ENCODE data around the gene CEP85.

CEP85 gene, protein sequence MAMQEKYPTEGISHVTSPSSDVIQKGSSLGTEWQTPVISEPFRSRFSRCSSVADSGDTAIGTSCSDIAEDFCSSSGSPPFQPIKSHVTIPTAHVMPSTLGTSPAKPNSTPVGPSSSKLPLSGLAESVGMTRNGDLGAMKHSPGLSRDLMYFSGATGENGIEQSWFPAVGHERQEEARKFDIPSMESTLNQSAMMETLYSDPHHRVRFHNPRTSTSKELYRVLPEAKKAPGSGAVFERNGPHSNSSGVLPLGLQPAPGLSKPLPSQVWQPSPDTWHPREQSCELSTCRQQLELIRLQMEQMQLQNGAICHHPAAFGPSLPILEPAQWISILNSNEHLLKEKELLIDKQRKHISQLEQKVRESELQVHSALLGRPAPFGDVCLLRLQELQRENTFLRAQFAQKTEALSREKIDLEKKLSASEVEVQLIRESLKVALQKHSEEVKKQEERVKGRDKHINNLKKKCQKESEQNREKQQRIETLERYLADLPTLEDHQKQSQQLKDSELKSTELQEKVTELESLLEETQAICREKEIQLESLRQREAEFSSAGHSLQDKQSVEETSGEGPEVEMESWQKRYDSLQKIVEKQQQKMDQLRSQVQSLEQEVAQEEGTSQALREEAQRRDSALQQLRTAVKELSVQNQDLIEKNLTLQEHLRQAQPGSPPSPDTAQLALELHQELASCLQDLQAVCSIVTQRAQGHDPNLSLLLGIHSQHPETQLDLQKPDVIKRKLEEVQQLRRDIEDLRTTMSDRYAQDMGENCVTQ

DNA sequence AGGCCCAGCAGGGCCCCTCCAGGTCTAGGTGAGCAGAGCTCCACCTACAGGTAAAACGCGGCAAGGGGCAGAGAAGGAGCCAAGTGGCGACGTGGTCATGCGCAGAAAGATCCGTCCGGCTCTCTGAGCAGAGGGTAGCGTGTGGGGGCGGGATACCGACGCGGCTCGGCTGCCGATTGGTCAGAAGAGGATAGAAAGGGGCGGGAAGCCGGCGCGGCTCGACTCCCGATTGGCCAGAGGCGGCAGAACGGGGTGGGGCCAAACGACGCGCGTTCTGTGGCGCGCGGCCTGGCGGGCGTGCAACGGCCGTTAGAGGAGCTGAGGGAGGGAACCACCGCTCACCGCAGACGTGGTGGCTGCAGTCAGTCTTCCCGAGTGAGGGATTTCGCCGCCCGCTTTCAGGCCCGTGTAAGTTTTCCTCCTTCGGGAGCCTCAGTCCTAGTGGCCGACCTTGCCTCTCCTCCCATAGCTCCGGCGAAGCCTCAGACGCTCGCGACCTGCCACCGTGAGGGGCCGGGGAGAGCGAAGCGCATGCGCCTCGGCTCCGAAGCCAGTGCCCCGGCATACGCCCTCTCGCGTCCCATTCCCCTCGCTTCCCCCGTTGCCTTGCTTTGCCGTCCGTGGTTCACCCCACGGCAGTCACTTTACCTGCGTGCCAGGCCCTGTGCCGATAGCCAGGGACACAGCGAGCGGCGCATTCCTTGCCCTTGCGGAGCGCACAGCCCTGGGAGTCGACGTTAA lies at the start of gene CEP85:
CEP85 (plus strand) TSS at position 298 of the 741 bp plus-strand sequence. CDS start 5,584 bp downstream, outside the sequence.
- DNase-seq, result peak; percentile 97

DNA sequence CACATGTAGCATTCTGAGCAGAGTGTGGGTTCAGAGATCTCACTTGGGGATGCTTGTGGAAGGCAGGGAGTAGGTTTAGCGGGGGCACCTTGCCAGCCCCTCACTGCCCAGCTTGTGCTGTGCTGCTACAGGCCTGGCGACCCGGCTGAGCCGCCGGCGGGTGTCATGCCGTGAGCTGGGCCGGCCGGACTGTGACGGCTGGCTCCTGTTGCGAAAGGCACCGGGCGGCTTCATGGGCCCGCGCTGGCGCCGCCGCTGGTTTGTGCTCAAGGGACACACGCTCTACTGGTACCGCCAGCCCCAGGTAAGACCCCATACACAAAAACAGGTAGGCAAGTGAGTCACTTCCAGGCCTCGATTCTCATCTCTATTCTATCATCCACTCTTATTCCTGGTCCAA lies 49.1 kb upstream of the CEP85 start:
- DNase-seq, result no peak

DNA sequence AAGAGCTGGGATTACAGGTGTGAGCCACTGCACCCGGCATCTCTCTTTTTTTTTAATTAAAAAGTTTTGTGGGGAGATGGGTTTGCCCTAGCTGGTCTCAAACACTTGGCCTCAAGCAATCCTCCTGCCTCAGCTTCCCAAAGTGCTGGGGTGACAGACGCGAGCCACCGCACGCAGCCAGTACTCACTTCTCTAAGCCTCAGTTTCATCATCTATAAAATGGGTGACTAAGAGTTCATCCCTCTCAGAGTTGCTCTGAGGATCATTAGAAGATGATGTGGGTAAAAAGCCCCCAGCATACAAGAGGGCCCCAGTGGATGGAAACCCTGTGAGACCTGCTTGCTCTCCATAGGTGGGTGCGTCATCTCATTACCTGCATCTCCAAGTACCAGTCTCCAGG lies 46.1 kb upstream of the CEP85 start:
- DNase-seq, result no peak

DNA sequence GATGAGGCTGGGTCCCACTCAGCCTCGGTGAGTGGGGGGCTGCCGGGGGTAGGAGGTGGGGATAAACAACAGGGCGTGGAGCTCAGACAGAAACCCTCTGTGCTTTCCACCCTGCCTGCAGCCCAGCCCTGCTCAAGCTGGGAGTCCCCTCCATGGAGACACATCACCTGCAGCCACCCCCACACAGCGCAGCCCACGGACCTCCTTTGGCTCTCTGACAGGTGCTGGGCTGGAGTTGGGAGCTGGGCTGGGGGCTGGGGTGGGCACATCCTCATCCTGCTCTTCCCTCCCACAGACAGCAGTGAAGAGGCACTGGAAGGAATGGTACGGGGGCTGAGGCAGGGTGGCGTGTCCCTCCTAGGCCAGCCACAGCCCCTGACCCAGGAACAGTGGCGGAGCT lies 45.5 kb upstream of the CEP85 start:
- DNase-seq, result no peak

DNA sequence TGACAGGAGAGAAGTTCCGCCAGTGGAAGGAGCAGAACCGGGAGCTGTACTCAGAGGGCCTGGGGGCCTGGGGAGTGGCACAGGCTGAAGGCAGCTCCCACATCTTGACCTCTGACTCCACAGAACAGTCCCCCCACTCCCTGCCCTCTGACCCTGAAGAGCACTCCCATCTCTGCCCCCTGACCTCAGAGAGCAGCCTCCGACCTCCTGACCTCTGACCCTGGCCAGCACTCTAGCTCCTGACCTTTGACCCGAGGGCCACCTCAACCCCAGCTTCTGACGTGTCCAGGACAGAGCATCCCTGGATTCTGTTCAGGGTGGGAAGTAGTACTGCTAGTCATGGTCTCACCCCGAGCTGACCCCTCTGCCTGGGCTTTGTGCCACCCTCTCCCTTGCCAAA lies 44.7 kb upstream of the CEP85 start:
- DNase-seq, result no peak

DNA sequence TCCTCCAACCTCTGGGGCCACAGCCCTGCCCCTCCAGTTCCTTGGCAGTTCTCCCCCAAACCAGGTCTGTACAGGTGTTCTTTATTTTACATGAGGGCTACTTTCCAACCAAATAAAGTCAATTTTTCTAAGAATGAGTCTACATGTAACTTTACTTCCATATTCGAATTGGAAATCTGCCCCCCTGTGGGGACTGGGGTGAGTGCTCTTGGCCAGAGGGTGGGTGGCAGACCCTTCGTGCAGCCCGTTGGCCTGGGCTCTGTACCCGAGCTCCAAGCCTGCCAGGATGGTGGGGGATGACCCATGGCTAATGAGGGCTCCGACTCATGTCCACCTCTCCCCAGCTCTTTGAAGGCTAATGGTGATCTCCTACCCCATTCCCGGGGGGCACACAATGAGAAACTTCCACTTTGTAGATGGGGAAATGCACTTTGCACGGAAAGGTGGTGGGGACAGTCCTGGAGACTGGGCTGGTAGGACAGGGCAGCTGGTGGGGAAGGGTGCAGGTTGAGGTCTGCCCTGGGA lies 44.2 kb upstream of the CEP85 start:
- DNase-seq, result no peak

DNA sequence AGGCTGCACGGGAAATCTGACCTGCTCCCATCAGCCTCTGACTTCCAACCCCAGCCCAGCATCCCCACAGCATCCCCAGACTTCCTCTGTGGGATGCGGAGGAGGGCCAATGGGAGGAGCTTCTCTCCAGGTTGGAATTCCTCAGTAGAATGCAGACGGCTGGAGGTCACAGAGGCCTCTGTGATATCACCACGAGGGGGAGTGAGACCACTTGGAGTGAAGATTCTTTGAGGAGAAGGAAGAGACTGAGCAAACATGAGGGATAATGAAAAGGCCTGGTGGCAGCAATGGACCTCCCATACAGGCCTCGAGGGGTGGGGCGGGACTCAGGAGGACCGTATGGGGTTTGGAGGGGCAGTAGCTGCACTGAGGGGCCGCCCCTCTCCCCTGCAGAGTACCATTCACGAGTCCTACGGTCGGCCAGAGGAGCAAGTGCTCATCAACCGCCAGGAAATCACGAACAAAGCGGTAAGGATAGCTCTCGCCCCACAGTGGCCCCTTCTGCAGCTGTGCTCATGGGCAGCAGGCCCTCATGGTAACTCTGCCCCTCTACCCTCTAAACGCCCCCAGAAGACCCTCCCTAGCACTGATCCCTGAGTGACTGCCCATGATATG lies 43.5 kb upstream of the CEP85 start, which contains the start of gene CATSPER4:
CATSPER4 (plus strand) TSS at position 230 of the 615 bp plus-strand sequence; CDS start at position 256, 26 bp downstream.
- peak; percentile 46 for DNase-seq

DNA sequence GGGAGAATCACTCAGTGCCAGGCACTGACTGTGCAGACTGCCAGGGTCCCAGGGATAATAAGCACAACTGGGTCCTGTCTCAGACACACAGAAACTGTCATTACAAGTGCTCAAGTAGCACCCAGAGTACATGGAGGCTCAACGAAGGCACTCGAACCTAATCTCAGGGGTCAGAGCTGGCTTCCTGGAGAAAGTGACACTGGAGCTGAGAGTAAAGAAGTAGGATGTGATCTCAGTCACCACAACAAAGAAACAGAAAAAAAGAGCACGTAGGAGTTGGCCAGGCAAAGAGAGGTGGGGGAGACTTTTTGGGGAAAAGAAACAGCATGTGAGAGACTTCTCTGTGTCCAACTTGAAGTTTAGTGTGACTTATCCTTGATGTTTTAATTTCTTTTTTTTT lies 42.3 kb upstream of the CEP85 start:
- no peak for DNase-seq

DNA sequence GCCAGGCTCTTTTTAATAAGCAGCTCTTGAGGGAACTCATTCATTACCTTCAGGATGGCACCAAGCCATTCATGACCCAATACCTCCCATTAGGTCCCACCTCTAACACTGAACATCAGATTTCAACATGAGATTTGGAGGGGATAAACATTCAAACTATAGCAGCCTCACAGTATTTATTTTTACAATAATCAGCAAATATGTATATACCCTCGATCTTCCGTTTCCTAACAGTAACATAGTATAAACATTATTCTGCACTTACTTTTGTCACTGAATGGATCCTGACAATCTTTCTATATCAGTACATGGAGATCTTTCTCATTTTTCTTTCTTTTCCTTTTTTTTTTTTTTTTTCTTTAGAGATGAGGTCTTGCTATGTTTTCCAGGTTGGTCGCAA lies 38.2 kb upstream of the CEP85 start:
- no peak for DNase-seq

DNA sequence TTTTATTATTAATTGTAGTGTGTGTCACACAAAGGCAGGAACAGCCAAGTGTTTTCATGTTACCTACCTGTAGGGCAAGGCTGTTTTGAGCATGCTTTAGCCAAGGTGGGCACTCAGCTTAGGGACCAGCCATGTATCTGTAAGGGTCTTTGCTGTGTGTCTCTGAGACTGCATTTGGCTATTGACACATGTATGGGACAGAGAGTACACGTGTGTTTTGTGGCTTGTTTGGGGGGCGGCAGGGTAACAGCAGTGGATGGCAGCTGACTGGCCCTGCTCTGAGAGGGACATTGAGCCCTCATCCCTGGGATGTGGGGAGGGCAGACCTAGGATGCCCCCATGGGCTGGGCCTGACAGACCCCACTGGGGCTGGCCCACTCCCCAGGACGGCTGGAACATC lies 36.7 kb upstream of the CEP85 start:
- no peak for DNase-seq

DNA sequence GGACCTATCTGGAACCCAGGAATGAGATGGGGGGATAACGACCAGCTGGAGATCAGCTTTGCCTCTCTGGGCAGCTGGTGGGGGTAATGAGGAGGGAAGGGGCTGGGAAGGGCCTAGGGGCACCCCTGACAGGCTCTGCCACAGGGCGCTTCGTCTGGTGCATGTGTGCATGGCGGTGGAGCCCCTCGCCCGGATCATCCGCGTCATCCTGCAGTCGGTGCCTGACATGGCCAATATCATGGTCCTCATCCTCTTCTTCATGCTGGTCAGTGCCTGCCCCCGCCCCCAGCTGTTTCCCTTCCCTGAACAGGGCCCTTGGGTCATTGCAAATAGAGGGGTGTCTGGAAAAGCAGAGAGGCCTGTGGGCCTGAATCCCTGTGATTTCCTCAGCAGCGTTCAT lies 36.2 kb upstream of the CEP85 start:
- no peak for DNase-seq

DNA sequence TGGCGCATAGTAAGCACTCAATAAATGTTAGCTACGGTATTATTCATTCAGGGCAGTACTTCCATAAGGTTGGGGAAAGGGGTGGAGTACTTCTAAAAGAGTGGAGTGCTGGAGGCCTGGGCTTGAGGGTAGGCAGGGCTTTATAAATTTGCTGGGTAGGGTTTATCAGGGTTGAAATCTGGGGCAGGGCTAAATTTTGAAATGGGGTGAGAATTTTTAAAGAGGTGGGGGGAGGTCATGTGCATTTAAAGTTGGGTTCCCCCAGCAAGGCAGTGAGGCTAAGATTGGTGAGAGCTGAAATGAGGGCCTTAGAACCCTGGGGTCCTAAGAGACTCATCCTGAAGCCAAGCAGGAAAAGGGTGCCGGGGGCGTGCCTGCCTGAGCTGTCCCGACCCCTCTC lies 33.6 kb upstream of the CEP85 start:
- no peak for DNase-seq

DNA sequence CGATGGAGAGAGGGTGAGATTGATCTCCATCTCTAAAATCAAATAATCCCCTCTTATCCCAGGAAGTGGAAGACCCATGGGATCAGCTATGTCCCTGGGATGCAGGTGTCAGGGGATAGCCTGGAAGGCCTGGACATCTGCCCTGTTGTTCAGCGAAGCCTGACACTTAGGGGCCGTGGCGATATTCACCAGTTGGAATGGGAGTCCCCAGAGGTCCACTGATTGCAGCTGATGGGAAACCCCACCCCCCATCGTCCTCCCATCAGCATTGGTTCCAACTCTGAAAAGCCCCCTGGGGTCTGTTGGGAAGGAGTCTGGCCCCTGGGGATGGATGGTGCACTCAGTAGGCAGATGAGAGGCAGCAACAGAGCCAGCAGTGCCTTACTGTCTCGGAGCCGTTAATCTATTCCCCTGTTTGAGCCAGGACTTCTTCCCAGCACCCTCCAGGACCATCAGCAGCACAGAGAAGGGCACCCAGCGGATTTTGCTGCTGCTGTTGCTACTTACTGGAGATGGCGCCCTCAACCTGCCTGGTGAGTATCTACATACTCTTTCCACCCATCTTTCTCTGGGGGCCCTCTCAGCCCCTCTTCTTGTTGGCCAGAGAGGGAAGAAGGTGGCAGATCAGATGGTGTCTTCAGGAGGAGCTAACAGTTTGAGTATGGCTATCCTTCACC lies 30.2 kb upstream of the CEP85 start:
- no peak for DNase-seq

DNA sequence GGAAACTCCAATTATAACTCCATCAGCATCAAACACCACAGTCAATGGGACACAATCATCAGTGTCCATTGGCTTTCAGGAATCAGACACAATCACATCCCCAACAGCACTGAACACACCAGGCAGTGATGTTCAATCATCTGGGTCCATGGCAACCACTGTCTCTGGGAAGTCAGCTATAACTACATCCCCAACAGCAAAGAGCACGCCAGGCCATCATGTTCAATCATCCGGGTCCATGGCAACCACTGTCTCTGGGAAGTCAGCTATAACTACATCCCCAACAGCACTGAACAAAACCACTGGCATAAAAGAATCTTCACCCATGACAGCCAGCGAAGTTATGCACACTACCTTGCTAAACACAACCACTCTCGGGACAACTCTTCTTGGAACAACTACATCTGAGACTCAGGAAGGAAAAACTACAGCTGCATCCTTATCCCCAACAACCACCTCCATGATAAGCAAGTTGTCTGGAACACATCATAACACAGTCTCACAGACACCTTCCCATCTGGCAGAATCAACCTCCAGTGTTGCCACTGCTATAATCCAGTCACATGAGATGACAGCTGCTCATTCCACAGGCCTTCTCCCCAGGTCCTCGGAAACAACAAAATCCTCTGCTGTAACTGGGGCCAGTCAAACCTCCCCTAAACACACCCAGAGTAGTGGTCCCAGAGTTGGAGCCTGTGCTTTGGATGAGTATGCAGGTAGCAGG lies 23.7 kb upstream of the CEP85 start:
- no peak for DNase-seq

DNA sequence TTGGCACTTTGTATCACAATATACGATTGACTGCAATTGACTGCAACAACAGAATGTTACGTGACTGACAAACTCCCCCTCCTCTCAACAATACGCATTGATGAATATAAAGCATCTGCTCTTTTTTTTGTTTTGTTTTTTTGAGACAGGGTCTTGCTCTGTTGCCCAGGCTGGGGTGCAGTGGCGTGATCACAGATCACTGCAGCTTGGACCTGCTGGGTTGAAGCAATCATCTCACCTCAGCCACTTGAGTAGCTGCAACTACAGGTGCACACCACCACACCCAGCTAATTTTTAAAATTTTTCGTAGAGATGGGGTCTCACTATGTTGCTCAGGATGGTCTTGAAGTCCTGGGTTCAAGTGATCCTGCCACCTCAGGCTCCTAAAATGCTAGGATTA lies 21.3 kb upstream of the CEP85 start:
- DNase-seq, result no peak

DNA sequence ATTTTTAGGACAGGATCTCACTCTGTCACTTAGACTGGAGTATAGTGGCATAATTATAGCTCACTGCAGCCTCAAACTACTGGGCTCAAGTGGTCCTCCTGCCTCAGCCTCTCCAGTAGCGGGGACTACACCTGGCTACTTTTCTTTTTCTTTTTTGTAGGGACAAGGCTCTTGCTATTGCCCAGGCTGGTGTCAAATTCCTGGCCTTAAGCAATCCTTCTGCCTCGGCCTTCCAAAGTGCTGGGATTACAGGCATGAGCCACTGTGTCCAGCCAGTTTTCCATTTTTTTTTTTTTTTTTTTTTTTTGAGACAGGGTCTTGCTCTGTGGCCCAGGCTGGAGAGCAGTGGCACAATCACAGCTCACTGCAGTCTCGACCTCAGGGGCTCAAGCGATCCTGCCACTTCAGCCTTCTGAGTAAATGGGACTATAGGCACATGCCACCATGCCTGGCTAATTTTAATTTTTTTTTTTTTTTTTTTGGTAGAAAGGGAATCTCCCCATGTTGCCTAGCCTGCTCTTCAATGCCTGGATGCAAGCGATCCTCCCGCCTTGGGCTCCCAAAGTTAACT lies 20.6 kb upstream of the CEP85 start:
- no peak for DNase-seq

DNA sequence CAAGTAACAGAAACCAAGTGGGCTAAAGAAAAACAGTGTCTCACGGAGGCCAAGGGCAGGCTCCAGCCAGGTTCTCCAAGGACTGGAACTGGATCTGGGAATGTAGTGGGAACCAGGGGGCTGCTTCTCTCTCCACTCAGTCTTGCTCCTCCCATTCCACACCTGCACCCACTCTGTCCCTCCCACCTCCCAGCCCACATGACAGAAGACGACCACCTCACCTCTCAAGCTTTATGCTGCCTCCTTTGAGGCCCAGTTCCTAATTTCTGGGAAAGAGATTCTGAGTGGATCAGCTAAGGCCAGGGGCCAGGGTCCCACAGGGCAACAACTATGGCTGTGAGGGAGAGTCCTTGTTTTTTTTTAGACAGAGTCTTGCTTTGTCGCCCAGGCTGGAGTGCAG lies 18.8 kb upstream of the CEP85 start:
- DNase-seq, result no peak

DNA sequence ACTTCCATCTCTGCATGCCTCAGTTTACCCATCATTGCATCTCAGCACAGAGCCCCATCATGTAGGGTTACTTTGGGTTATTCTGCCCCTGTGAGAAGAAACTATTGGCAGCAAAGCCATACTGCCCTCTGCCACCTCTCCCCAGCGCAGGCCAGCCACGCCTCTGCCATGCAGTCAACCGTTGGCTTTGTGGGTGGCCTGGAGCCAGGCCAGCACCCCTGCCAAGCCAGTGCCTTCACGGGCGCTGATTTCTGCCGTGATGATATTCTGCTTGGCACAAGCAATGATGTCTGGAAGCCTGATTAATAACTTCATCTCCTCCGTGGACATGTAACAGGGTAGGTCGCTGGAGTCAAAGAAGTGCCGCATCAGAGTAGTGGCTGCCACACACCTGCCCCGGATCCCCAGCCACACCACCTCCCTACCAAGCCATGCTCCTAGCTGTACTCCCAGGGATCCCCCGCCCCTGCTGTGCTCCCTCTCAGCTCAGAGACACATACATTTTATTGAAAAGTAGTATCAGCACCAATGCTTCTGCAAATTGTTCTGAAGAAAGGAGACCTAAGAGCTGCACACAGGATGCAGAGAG lies 15.0 kb upstream of the CEP85 start:
- peak; percentile 64 for DNase-seq

DNA sequence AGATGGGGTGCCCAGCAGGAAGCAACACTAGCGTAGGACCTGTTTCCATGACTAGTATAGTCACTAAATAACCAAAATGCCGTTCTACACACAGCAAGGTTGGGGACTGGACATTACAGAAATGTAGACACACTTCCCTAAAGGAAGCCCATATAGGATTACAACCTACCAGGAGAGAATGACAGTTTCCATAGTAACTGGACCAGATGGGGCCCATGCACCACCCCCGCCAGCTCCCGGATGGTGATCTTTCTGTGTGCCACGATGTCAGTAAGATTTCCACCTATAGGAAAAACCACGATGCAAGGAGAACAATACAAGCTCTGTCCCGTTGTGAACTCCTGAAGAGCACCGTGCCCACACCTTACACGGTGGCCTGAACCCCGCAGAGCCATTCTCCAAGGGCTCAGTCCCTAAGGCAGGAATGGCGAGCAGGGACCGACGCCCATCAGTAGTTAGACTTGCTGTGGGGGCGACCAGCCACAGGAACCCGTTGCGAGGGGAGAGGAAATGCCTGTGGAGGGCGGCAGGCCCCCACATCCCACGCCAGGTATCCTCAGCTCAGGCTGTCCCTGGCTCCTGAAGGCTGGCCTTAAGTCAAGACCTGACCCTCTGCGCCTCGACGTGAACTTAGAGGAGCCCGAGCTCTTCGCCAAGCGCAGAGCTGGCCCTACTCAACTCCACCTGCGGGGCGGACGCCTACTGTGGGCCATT lies 13.6 kb upstream of the CEP85 start:
- DNase-seq, result no peak

DNA sequence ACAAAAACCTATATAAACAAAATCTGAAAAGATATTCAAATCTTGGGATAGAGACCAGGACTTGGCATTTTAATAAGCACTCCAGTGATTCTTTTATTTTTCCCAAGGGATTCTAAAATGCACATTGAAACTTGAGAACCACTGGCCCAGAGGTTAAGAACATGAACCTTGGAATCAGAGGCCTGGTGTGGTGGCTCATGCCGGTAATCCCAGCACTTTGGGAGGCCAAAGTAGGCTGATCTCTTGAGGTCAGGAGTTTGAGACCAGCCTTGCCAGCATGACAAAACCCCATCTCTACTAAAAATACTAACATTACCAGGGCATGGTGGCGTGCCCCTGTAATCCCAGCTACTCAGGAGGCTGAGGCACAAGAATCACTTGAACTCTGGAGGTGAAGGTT lies 12.9 kb upstream of the CEP85 start:
- DNase-seq, result no peak

All from hematopoietic multipotent progenitor cell treated with erythropoietin and hydrocortisone succinate and interleukin-3 and kit ligand, for 8 days (in vitro differentiated cells).